ENCODE results near the gene AUTS2. TPM values are rescaled to one million over a fixed set of nuclear protein-coding genes. Genes with fewer than 3 reads are reported as not detected.
A peak's percentile ranks its signal among the peaks of the same experiment; 100 is the strongest.

Gene AUTS2
- total and polyA plus RNA-seq, 9 of the 15 experiments (the other 6 are each of a cell fraction or from before 2014, with no cell fraction given), result 0.58 TPM; not detected in 8

GRCh38 chr7:70807650-70808049 lies 1209.4 kb downstream of the AUTS2 start:
- H3K4me1 ChIP-seq (replicated peaks in 1 of 2; ENCODE audit: control insufficient read depth in 2 of 2, insufficient read depth in 2 of 2, low read length in 2 of 2), result no peaks in the 10 kb centered on the region
- ATAC-seq, result peak; percentile 54; the same call in 1 of the 3 replicates
- no peak overlapping the region for H3K4me2 ChIP-seq (ENCODE audit: insufficient read depth, low read length)
- intact Hi-C loops (cut with micrococcal nuclease) (no loop called here), in situ Hi-C loops (cut with MboI) (no loop called here)
- POLR2A ChIA-PET, result no interaction called here
- CTCF ChIA-PET (ENCODE audit: low intra/inter-chr PET ratio), result no interaction called here
- BruUV-seq (replicated peaks), result no TSS peak
- FAIRE-seq, result no peak
- no peaks in the 10 kb centered on the region for H3K79me2 ChIP-seq (ENCODE audit: control insufficient read depth, insufficient read depth, low read length)
- H3K27me3 ChIP-seq (ENCODE audit: control insufficient read depth in 2 of 2, insufficient read depth in 2 of 2, low read length in 2 of 2), result peaks cover 0 to 12% of the 10 kb centered on the region in 2 experiments; a peak in 1 of 5 replicates
- no peaks in the 10 kb centered on the region for H3K9me1 ChIP-seq (ENCODE audit: control insufficient read depth, insufficient read depth, low read length)
- TF ChIP-seq CTCF (IDR thresholded peaks at IDR 0.05 in 2 of 3, conservative IDR thresholded peaks at IDR 0.05 in 1 of 3; ENCODE audit: insufficient read depth in 2 of 3, low read depth in 1 of 3, low read length in 3 of 3) (peak in 2 of 3 experiments; percentile 12 to 16; a peak in 1 of 6 replicates), VEZF1 (CRISPR knock-in tag; IDR thresholded peaks at IDR 0.05) (no peak)
- no peaks in the 10 kb centered on the region for H3K9me3 ChIP-seq (replicated peaks; ENCODE audit: control insufficient read depth, insufficient read depth, low read depth, low read length)
- no peaks in the 10 kb centered on the region for H4K20me1 ChIP-seq (replicated peaks; ENCODE audit: control insufficient read depth, insufficient read depth, low read length)
- H3K36me3 ChIP-seq (ENCODE audit: control insufficient read depth, insufficient read depth, low read length), result no peaks in the 10 kb centered on the region
- no peak overlapping the region for H3K4me3 ChIP-seq
- no peak overlapping the region for H3K9ac ChIP-seq (ENCODE audit: insufficient read depth in 1 of 2, low read depth in 2 of 2, low read length in 2 of 2)
- H2AFZ ChIP-seq (ENCODE audit: low read depth, low read length), result no peak overlapping the region
- whole genome bisulfite sequencing (ENCODE audit: insufficient coverage, low coverage, missing lambda C conversion rate), result 1% methylated on average over 11 of the region's 11 CpGs
- H3K27ac ChIP-seq (ENCODE audit: extremely low read depth, low read depth, low read length), result no peak overlapping the region
- peak in 2 of 4 experiments; percentile 23 to 30 for DNase-seq (ENCODE audit: extremely low read depth in 1 of 4, low spot score in 3 of 4)
